GM11168 (cell line): ENCODE measurements around the gene TMEM259.

ENCODE experiments used
- in situ Hi-C: fragments of 300-500 bp; cut with MboI; formaldehyde crosslinking; loops from one replicate; pipeline ENCODE4 v1.12.0; 2022; ENCODE audit warnings: low sequenced_read_pairs; ENCODE audit not compliant: unreplicated experiment

Gene TMEM259

GRCh38 chr19:1004803-1005664, 15.9 kb downstream of the TMEM259 start:
- in situ Hi-C loops: no loop called here

GRCh38 chr19:1004204-1004802, 16.6 kb downstream of the TMEM259 start:
- in situ Hi-C loops: no loop called here

- in situ Hi-C loops: no loop called here
Observed at GRCh38 chr19:1003283-1003682, 17.6 kb downstream of the TMEM259 start.

- in situ Hi-C loops: no loop called here
Observed at GRCh38 chr19:1002600-1002999, 18.3 kb downstream of the TMEM259 start.

GRCh38 chr19:1001538-1002166, 19.3 kb downstream of the TMEM259 start:
- in situ Hi-C loops: no loop called here

GRCh38 chr19:1000591-1001537, 20.1 kb downstream of the TMEM259 start:
- in situ Hi-C loops: no loop called here

- in situ Hi-C loops: no loop called here
Observed at GRCh38 chr19:1000095-1000494, 20.8 kb downstream of the TMEM259 start, which contains the start of gene GRIN3B. TSS of gene GRIN3B (plus strand) at chr19:1000419. CDS start at chr19:1000438, 19 bp downstream.

- in situ Hi-C loops: no loop called here
Observed at GRCh38 chr19:999379-999719, 21.6 kb downstream of the TMEM259 start.

GRCh38 chr19:998064-998463, 22.9 kb downstream of the TMEM259 start:
- in situ Hi-C loops: no loop called here

- in situ Hi-C loops: no loop called here
Observed at GRCh38 chr19:996051-996838, 24.7 kb downstream of the TMEM259 start.

- in situ Hi-C loops: no loop called here
Observed at GRCh38 chr19:995051-995827, 25.7 kb downstream of the TMEM259 start.

- in situ Hi-C loops: no loop called here
Observed at GRCh38 chr19:994516-994915, 26.4 kb downstream of the TMEM259 start.

- in situ Hi-C loops: no loop called here
Observed at GRCh38 chr19:993831-994393, 27.0 kb downstream of the TMEM259 start.

- in situ Hi-C loops: no loop called here
Observed at GRCh38 chr19:993361-993830, 27.5 kb downstream of the TMEM259 start.

- in situ Hi-C loops: no loop called here
Observed at GRCh38 chr19:992670-993055, 28.3 kb downstream of the TMEM259 start.

- in situ Hi-C loops: no loop called here
Observed at GRCh38 chr19:991932-992669, 28.8 kb downstream of the TMEM259 start.

- in situ Hi-C loops: no loop called here
Observed at GRCh38 chr19:991174-991931, 29.6 kb downstream of the TMEM259 start.
